HCT116 (cell line): ENCODE measurements around the gene ING3. TPM values are rescaled to one million over a fixed set of nuclear protein-coding genes. Genes with fewer than 3 reads are reported as not detected.

ENCODE experiments used
- ATAC-seq: fragments of 200-7000 bp; cut with Tn5 transposase; 2 replicates; pipeline ENCODE4 v1.9.1; 2020; ENCODE audit warnings: mild to moderate bottlenecking, moderate library complexity
- BruUV-seq: library from RNA; stranded (reverse); fragments of 400-500 nt; replicated peaks from 2 replicates; lab custom pipeline; 2021; lab: Mats Ljungman, UMichigan
- CTCF ChIA-PET: fragments of 300-600 bp; sonication (Branson Sonifier 250); formaldehyde crosslinking; loops from one replicate; lab custom pipeline; 2021; ENCODE audit warnings: antibody characterized with exemption; lab: Charles Lee
- POLR2A ChIA-PET: fragments of 300-600, 350-600 bp; sonication (Branson Sonifier 250); formaldehyde crosslinking; loops from one replicate; lab custom pipeline; 2021; ENCODE audit warnings: antibody characterized with exemption; lab: Charles Lee
- RAD21 ChIA-PET, 2 experiments: fragments of 300-600 bp; sonication (Branson Sonifier 250); formaldehyde crosslinking; loops; one replicate each; lab custom pipeline; 2023; ENCODE audit warnings: low total read pairs in 2 of 2; ENCODE audit not compliant: uncharacterized antibody in 2 of 2, unreplicated experiment in 2 of 2, low non-redundant PET in 1 of 2; lab: Charles Lee
- DNase-seq: peaks from one replicate; pipeline ENCODE4 v3.0.0-alpha.2; 2010; ENCODE audit warnings: low read depth, low spot score
- H2AFZ ChIP-seq: fragments of 200-600 bp; shearing (Covaris generic), sonication (generic); 2 replicates; pipeline ENCODE4 v1.6.1; 2017; ENCODE audit warnings: low read depth, mixed run types, mixed read lengths, antibody characterized with exemption, low read length; ENCODE audit not compliant: poor library complexity, severe bottlenecking
- H3K27ac ChIP-seq: 2 replicates; pipeline ENCODE4 v1.5.1; 2012; ENCODE audit warnings: low read depth, low read length
- H3K27me3 ChIP-seq: fragments of 200-600 bp; sonication (generic); 2 replicates; pipeline ENCODE4 v1.6.1; 2016; ENCODE audit warnings: mixed run types, low read length, mixed read lengths; ENCODE audit not compliant: insufficient read depth
- H3K36me3 ChIP-seq, 2 experiments: fragments of 200-500 bp in 1 of 2; fragments of 200-600 bp in 1 of 2; sonication (Bioruptor generic) in 1 of 2; sonication (generic) in 1 of 2; 2 replicates each; pipeline versions ENCODE4 v1.5.1 to v1.6.1; 2014 to 2016; ENCODE audit warnings: low read length in 2 of 2, inconsistent platforms in 1 of 2, mixed read lengths in 1 of 2, mixed run types in 1 of 2; ENCODE audit not compliant: insufficient read depth in 2 of 2, control insufficient read depth in 1 of 2
- H3K4me1 ChIP-seq, 2 experiments: fragments of 200-600 bp in 1 of 2; sonication (generic) in 1 of 2; 2 replicates each; pipeline versions ENCODE4 v1.5.1 to v1.6.1; 2012 to 2017; ENCODE audit warnings: low read length in 2 of 2, inconsistent platforms in 1 of 2, mild to moderate bottlenecking in 1 of 2, mixed read lengths in 1 of 2, mixed run types in 1 of 2, moderate library complexity in 1 of 2; ENCODE audit not compliant: insufficient read depth in 2 of 2, control insufficient read depth in 1 of 2
- H3K4me2 ChIP-seq: fragments of 200-600 bp; sonication (generic); 2 replicates; pipeline ENCODE4 v1.6.1; 2017; ENCODE audit warnings: mixed run types, low read length, mixed read lengths
- H3K4me3 ChIP-seq, 2 experiments: fragments of 200-600 bp in 1 of 2; sonication (generic) in 1 of 2; replicated peaks in 1 of 2; 2 replicates each; pipeline ENCODE4 v1.5.1; 2011 to 2016; ENCODE audit warnings: low read length in 2 of 2, control low read depth in 1 of 2, low read depth in 1 of 2, mild to moderate bottlenecking in 1 of 2, mixed read lengths in 1 of 2, mixed run types in 1 of 2
- H3K79me2 ChIP-seq: fragments of 200-600 bp; sonication (generic); 2 replicates; pipeline ENCODE4 v1.6.1; 2017; ENCODE audit warnings: mild to moderate bottlenecking, mixed run types, low read length, moderate library complexity, mixed read lengths; ENCODE audit not compliant: insufficient read depth
- H3K9ac ChIP-seq: fragments of 200-600 bp; sonication (generic); 2 replicates; pipeline ENCODE4 v1.6.1; 2016; ENCODE audit warnings: low read length, mixed read lengths
- H3K9me2 ChIP-seq: fragments of 200-600 bp; sonication (generic), shearing (Covaris generic); 2 replicates; pipeline ENCODE4 v1.6.1; 2017; ENCODE audit warnings: mixed run types, mild to moderate bottlenecking, moderate library complexity; ENCODE audit not compliant: insufficient read depth
- H3K9me3 ChIP-seq, 2 experiments: fragments of 200-500 bp in 1 of 2; fragments of 200-600 bp in 1 of 2; sonication (Bioruptor generic) in 1 of 2; sonication (generic) in 1 of 2; 2 replicates each; pipeline ENCODE4 v1.6.1; 2014 to 2017; ENCODE audit warnings: low read length in 2 of 2, mixed read lengths in 2 of 2, inconsistent platforms in 1 of 2, low read depth in 1 of 2, mild to moderate bottlenecking in 1 of 2, mixed run types in 1 of 2, moderate library complexity in 1 of 2; ENCODE audit not compliant: control insufficient read depth in 1 of 2, insufficient read depth in 1 of 2
- H4K20me1 ChIP-seq: fragments of 200-600 bp; sonication (generic), shearing (Covaris generic); 2 replicates; pipeline ENCODE4 v1.6.1; 2017; ENCODE audit warnings: mixed run types, mild to moderate bottlenecking, moderate library complexity; ENCODE audit not compliant: insufficient read depth
- ATF3 ChIP-seq: IDR thresholded peaks from 2 replicates; pipeline ENCODE4 v1.6.1; 2012
- CBX3 ChIP-seq: IDR thresholded peaks from 2 replicates; pipeline ENCODE4 v1.6.1; 2012; ENCODE audit warnings: low read depth
- CEBPB ChIP-seq: IDR thresholded peaks from 2 replicates; pipeline ENCODE4 v1.6.1; 2012; ENCODE audit warnings: low read depth
- CTCF ChIP-seq, 3 experiments: fragments of 200-600 bp in 1 of 3; sonication (generic) in 1 of 3; IDR thresholded peaks in 2 of 3; conservative IDR thresholded peaks in 1 of 3; 2 replicates each; pipeline ENCODE4 v1.5.1; 2012 to 2017; ENCODE audit warnings: low read depth in 2 of 3, low read length in 2 of 3, antibody characterized with exemption in 1 of 3, borderline replicate concordance in 1 of 3, control low read depth in 1 of 3, mild to moderate bottlenecking in 1 of 3, mixed read lengths in 1 of 3, mixed run types in 1 of 3, moderate library complexity in 1 of 3; ENCODE audit not compliant: insufficient read depth in 1 of 3
- EGR1 ChIP-seq: IDR thresholded peaks from 2 replicates; pipeline ENCODE4 v1.6.1; 2012; ENCODE audit warnings: low read depth
- EZH2 ChIP-seq: fragments of 200-600 bp; sonication (generic); IDR thresholded peaks from 2 replicates; pipeline ENCODE4 v1.6.1; 2017; ENCODE audit warnings: antibody characterized with exemption, mixed run types
- EZH2phosphoT487 ChIP-seq: fragments of 200-600 bp; IDR thresholded peaks from 2 replicates; pipeline ENCODE4 v1.6.1; 2018; ENCODE audit warnings: antibody characterized with exemption, borderline replicate concordance
- FOSL1 ChIP-seq: IDR thresholded peaks from 2 replicates; pipeline ENCODE4 v1.6.1; 2012; ENCODE audit warnings: low read depth
- JUND ChIP-seq: IDR thresholded peaks from 2 replicates; pipeline ENCODE4 v1.6.1; 2012
- MAX ChIP-seq: IDR thresholded peaks from 2 replicates; pipeline ENCODE4 v1.6.1; 2012
- POLR2A ChIP-seq: IDR thresholded peaks from 2 replicates; pipeline ENCODE4 v1.7.0; 2011; ENCODE audit warnings: borderline replicate concordance; ENCODE audit not compliant: insufficient read depth, insufficient read length; ENCODE audit errors: extremely low read depth
- POLR2AphosphoS5 ChIP-seq: IDR thresholded peaks from 2 replicates; pipeline ENCODE4 v1.6.1; 2011; ENCODE audit warnings: mild to moderate bottlenecking, low read depth, low read length, moderate library complexity
- RAD21 ChIP-seq: IDR thresholded peaks from 2 replicates; pipeline ENCODE4 v1.6.1; 2012; ENCODE audit warnings: low read depth, mild to moderate bottlenecking
- REST ChIP-seq: IDR thresholded peaks from 2 replicates; pipeline ENCODE4 v1.6.1; 2012; ENCODE audit warnings: low read depth
- SIN3A ChIP-seq: IDR thresholded peaks from 2 replicates; pipeline ENCODE4 v1.6.1; 2012; ENCODE audit warnings: low read depth
- SRF ChIP-seq: IDR thresholded peaks from 2 replicates; pipeline ENCODE4 v1.6.1; 2012; ENCODE audit warnings: low read depth
- YY1 ChIP-seq: IDR thresholded peaks from 2 replicates; pipeline ENCODE4 v1.6.1; 2011; ENCODE audit warnings: low read length, low read depth, moderate library complexity, mild to moderate bottlenecking; ENCODE audit not compliant: insufficient replicate concordance; ENCODE audit errors: extremely low read depth
- ZBTB33 ChIP-seq: IDR thresholded peaks from 2 replicates; pipeline ENCODE4 v1.6.1; 2011; ENCODE audit warnings: mild to moderate bottlenecking, low read length, moderate library complexity; ENCODE audit not compliant: insufficient replicate concordance; ENCODE audit errors: extremely low read depth
- ZFX ChIP-seq: fragments of 450-650 bp; IDR thresholded peaks from 2 replicates; pipeline ENCODE4 v1.6.1; 2017
- ZNF274 ChIP-seq: fragments of 200-500 bp; sonication (Bioruptor generic); IDR thresholded peaks from 2 replicates; pipeline ENCODE4 v1.6.1; 2014; ENCODE audit warnings: mild to moderate bottlenecking, low read depth, low read length, inconsistent platforms
- intact Hi-C: fragments of 100-400 bp; cut with micrococcal nuclease; formaldehyde crosslinking; loops from 2 replicates; pipeline ENCODE4 v1.10.0; 2022
- total RNA-seq: library from RNA; stranded (reverse); gene quantifications from one replicate; pipeline ENCODE4 v1.2.1, GENCODE V29; 2021; ENCODE audit not compliant: unreplicated experiment

ING3 gene
- total RNA-seq, 1 experiment from 2014 or later, result 16.2 TPM

- Histone ChIP-seq H3K79me2 (no peaks in the 10 kb centered on the region), H3K4me3 (no peak overlapping the region), H3K27ac (no peak overlapping the region), H3K36me3 (no peaks in the 10 kb centered on the region), H3K9ac (no peak overlapping the region), H3K27me3 (no peaks in the 10 kb centered on the region), H2AFZ (no peak overlapping the region), H4K20me1 (no peaks in the 10 kb centered on the region), H3K4me1 (no peaks in the 10 kb centered on the region), H3K4me2 (no peak overlapping the region), H3K9me2 (no peaks in the 10 kb centered on the region), H3K9me3 (no peaks in the 10 kb centered on the region)
- ChIA-PET CTCF (no interaction called here), POLR2A (no interaction called here), RAD21 (no interaction called here)
- no peak for DNase-seq
- BruUV-seq, result no TSS peak
- ATAC-seq, result no peak
- no peak for TF ChIP-seq FOSL1
- no peak for TF ChIP-seq JUND
- no peak for TF ChIP-seq POLR2A
- no peak for TF ChIP-seq REST
- no peak for TF ChIP-seq SRF
- no peak for TF ChIP-seq EZH2phosphoT487
- TF ChIP-seq ZFX, result no peak
- no peak for TF ChIP-seq CBX3
- TF ChIP-seq MAX, result no peak
- no peak for TF ChIP-seq ZBTB33
- no peak for TF ChIP-seq YY1
- TF ChIP-seq EZH2, result no peak
- no peak for TF ChIP-seq POLR2AphosphoS5
- TF ChIP-seq SIN3A, result no peak
- TF ChIP-seq ZNF274, result no peak
- TF ChIP-seq CTCF (IDR thresholded peaks at IDR 0.05 in 2 of 3, conservative IDR thresholded peaks at IDR 0.05 in 1 of 3; ENCODE audit: borderline replicate concordance in 1 of 3, insufficient read depth in 1 of 3, low read depth in 2 of 3, low read length in 2 of 3), result no peak
- no peak for TF ChIP-seq EGR1
- no peak for TF ChIP-seq CEBPB
- TF ChIP-seq RAD21, result no peak
- no peak for TF ChIP-seq ATF3
- intact Hi-C loops, result no loop called here
These were observed 47.9 kb downstream of the ING3 start for GRCh38 chr7:120998520-120998919.
